OCI-M2 (cell line): Measurements from ENCODE around the gene BCAR3.
"Not testable (repeated sequence)": the region's sequence is repeated elsewhere in the genome, so short reads cannot be mapped to it uniquely, and the experiment has no call there.

Experiments used
- DNase-seq: peaks from one replicate; lab custom pipeline; 2025; ENCODE audit not compliant: unreplicated experiment; lab: John Stamatoyannopoulos, UW

BCAR3 gene

DNA sequence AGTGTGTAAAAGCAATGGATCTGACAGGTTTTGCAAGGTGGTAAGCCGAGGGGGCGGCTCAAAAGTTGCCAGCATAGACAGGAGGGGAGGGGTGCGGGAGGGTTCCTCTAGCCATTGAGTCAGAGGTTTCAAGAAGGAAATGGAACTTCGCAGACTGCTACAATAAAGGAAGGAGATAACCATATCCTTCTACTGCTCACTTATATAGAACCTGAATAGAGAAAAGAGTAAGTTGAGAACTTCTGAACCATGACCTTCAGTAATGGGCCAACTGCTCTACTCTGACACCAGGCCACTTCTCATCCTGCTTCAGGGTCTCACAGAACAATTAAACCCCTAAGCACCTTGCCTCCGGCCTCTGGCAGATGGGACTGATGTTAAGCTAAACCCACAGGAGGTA is 26.3 kb upstream of the BCAR3 start:
- no peak for DNase-seq

DNA sequence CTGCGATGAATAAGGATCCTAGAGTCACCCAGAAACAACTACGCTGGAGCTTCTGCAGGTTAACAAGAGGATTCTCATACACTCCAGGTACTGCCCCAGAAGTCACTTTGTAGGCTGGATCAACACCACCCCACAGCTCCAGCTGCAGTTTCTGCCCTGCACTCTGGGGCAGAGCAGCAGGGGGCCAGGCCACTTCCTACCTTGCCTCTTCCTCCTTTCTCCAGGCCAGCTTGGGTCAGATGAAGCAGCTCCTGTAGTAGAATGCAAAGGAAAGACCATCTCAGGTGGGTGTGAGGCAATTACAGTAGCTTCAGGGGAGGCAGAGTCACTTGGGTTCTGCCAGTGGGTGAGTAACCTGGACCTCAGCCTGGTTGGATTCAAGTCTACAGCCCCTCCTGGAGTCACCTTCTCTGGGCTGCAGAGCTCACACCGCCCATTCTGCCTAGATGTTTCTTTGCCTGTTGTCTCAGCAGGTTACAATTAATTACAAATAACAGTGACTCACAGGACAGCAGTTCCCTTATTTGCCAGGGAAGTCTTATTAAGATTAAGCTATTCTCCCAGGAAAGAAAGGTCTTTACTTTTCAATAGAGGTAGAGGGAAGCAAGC is 24.4 kb upstream of the BCAR3 start:
- DNase-seq: no peak

DNA sequence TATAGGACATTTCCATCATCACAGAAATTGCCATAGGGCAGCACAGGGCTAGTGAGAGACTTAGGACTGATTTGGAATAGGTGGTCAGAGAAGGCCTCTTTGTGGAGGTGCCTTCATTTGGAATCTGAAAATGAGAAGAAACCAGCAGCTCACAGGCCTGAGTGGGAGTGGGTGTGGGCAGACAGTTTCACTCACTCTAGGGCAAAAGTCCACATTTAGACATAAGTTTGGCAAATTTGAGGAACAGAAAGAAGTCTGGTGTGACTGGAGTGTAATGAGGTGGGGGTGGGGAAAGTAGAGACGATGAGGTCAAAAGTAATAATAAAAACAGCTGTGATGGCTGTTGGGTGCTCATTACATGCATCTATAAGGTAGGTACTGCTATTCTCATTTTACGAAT is 22.4 kb upstream of the BCAR3 start:
- no peak for DNase-seq

DNA sequence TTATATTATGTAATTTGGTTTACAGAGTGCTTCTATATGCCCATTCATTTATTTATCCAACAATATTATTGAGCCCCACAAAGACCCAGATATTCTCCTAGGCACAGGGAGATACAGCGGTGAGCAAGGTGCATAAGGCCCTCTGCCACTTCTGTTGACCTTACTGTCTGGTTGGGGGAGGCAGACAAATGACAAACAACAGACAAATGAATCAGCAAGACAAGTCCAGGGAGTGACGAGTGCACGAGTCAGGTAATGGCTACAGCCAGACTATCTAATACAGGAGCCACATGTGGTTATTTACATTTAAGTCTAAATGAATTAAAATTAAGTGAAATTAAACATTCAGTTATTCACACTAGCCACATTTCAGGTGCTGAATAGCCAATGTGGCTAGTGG is 22.0 kb upstream of the BCAR3 start:
- DNase-seq: no peak

DNA sequence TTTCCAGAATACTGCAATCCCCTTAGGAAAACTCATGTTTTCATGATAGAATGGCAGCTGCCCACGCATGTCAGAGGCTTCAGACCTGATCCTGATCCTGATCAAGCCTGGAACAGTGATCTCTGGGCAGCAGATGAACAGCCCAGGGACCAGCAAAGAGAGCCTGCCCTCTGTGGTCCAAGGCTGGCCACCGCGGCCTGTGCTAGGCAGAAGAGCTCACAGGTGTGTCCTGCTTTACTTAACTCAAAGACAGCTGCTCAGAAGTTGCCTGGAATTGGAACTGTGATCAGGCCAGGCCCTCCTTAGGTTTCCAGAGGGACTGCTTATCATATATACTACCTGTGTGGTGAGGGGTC is 21.2 kb upstream of the BCAR3 start:
- no peak for DNase-seq

DNA sequence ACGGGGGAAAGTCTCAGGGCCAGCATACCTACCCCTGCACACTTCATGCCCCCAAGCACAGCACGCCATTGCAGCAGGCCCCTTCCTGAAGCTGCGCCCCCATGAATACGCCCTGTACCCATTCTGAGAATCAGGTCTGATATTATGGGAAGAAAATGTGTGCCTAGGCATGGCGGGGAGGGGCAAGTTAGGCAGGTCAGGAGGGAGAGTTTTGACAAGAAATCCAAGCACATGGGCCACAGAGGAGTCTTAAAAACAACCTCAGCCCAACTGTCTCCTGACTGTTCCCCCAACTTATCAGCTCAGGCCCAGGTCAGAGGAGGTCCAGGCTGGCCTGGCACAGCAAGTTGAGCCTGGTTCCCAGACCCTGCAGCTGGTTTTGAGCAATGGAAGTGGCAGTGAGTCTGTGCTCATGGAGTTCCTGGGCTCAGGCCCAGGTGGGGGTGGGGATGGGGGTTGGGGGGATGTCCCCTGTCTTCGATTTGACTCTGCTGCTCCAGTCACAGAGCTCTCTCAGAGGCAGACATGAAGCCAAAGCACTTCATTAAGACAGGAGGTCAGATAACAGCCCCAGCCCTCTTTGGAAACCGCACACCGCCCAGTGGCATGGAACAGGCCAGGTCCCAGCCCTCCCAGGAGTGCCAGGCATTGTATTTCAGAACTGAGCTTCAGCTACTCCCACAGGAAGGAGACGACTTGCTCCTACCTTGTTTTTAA is 20.6 kb upstream of the BCAR3 start:
- DNase-seq: no peak

- DNase-seq: no peak
Observed at GRCh38 chr1:93701629-93702028, 20.0 kb upstream of the BCAR3 start.

DNA sequence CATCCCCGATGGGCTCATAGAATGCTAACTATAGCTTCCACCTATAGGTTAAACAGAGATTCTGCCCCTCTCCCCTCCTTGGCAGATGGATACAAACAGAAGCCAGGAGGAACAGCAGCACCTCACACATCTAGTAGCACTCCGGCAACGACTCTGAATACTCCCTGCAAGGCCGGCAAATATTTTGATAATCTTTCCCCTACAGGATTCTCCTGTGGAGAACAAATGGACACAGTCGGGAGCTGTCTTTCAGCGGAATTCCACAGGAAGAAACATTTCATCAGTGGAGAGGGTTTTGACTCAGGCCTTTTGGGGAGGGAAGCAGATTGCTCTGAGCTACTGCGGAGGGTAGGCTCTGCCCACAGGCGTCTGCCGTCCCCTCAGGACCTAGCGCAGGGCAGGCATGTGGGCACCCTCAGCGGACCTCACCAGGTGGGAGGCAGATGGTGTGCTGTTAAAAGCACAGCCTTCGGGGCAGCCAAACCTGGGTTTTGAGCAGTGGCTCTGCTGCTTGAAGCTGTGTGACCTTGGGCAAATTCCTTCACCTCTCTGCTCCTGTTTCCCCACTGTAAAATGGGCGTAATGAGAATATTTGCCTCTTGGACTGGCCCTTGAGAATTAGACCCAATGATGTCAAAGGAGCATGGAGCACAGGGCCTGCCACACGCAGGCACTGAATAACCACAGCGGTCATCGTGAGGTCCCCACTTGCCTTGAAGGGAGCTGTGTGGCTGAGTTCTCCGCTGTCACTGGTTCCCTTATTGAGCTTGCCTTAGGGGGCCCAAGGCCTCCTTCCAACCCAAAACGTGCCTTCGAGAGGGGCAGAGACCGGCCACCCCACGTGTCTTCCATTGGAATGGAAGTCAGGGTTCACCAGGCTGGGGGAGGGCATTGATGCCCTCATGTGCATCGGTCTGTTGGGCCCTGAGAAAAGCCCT is 19.2 kb upstream of the BCAR3 start:
- no peak for DNase-seq

DNA sequence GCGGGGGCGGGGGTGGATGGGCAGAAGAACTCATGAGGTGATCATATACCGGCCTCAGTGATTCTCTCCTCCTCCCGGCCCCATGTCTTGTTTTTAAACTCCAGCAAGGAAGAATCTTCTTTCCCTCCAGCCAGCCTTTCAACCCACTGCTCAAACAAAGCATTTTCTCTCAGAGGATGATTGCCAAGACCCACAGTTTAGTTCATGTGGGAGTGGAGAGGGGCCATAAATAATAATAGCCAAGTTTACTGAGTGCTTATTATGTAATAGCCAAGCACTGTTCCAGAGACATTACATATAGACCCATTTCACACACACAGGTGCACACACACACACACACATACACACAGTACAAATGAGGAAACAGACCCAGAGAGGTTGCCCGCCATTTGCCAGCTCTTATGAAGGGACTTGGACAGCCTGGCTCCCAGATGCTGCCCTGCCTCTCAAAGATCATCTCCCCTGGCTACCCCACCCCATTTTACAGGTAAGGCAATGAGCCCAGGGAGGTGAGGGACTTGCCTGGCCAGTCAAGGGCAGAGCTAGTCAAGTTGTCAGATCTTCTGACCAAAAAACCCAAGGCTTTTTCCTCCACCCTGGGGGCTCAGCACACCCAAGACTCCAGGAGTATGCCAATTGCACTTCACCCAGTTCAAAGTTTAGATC is 18.0 kb upstream of the BCAR3 start:
- no peak for DNase-seq

DNA sequence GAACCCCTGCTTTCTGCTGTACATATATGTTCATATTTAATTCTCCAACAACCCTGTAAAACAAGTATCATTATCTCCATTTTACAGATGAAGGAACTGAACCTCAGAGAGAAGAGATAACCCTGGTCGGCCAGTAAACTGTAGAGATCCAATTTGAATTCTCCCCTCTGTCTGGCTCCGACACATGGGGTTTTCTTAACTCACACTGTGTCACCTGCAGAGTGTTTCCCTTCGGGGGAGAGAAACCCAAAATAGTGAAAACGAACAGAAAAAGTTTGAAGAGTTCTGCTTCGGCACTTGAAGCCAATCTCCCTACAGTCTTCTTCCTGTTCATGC is 17.4 kb upstream of the BCAR3 start:
- DNase-seq: no peak

DNA sequence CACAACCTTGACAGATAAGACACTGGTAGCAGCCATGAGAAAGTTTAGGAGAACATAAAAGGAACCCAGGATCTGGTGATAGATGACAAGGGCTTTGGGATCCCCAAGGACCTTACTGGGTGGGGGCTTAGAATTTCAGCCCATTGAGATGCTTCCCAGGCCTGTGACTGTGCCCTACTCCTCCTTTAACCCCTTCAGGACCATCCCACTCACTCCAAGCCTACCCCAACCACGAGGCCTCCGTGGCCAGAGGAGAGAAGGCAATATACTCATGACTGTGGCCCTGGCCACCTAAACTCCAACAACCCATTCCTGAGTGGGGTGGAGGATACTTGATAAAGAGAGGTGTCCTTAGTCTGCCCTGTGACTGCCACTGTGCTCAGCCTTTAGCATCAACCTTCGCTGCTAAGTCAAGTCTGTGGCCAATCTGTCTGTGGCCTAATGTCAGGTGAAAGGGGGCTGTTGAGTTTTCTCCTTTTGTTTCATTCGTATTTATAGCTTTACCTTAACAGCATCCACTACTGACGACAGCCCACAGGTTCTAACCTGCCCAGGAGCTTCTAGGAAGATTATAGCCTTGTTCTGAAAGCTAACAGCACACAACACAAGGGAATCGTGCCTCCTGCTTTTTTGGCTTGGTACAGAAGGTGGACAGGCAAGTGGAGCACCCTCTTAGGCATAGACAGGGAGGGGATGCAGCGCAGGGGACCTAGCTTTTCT is 16.9 kb upstream of the BCAR3 start:
- no peak for DNase-seq

- DNase-seq: not testable (repeated sequence)
Observed at GRCh38 chr1:93697566-93697965, 15.9 kb upstream of the BCAR3 start.

DNA sequence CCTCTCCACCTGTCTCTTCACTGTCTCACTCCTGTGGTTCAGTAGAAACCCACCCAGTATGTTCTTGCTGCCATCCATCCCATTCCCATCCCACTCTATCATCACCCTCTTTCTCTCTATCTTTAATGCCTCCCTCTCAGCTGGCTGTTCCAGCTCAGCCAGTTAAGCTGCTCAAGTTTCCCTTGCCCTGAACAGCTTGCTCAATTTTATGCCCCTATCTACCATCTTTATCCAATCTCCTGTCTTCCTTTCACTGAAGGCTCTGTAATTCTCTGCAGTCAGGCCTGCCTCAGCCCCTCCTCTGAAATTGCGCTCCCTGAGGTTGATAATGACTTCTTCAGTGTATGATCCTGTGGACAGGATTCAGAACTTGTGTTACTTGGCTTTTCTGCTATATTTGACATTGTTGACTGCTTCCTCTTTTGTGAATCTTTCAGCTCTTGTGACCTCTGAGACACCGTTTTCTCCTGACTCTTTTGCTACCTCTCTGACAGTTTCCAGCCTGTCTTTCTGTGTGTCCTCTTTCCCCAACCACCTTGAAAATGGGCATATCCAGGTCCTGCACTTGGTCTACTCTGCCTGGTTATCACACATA is 13.9 kb upstream of the BCAR3 start:
- no peak for DNase-seq

GRCh38 chr1:93694819-93695218 is 13.2 kb upstream of the BCAR3 start:
- no peak for DNase-seq

DNA sequence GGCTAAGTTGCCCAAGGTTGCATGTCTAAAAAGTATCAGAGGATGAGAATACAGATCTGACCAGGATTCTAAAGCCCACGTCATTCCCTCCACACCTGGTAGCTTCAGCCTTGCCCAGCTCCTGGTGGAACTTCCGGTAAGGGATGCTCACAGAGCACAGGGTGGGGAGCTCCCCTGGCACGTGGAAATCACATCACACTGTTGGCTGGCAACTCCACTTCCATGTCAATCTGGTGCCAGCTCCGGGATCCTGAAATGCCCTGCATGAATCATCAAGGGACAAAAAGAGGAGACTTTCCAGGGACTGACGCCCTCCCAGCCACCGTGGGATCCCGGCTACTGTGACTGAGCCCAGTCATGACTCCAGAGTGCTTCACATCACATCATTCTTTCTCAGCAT is 12.4 kb upstream of the BCAR3 start:
- DNase-seq: no peak

DNA sequence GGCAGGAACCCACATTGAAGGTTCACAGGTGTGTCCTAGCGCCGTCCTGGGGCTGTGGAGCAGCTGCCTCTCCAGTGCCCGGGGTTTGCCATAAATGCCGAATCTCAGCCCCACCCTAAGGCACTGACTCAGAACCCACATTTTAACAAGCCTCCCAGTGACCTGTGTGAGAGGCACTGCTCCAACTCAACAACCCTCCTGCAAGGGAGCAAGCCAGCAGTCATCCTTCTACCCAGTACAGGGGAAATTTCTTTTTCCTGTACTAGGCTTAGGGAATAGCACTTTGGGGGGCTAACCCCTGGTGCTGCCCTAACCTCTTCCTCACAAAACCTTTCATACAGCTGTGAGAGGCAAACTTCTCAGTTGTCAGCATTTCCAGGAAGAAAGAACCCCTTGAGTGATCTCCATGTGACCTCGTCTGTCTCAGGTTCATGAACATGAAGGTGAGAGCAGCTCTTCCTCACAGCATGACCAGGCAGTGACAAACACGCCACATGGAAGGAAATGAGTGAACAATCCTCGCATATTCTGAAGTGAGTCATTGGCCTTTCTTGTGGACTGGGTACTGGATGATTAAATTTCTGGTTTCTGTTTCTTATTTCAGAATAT is 11.4 kb upstream of the BCAR3 start:
- no peak for DNase-seq

DNA sequence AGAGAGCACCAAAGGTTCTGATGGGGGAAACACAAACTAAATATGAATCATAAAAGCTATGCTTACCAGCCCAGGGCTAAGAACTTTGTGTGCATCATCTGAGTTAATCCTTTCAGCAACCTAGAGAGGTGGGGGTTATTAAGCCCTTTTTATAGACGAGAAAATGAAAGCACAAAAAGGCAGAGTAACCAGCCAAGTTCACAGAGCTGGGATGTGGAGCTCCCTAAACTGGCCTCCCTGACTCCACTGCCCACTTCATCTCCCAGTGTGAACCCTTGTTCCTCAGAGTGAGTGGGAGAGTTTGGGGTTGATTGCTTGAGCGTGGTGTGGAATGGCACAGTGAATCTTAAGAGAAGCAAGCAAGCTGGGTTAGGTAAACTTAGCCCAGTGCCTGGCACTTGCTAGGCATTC is 10.8 kb upstream of the BCAR3 start:
- DNase-seq: no peak

- DNase-seq: no peak
Observed at GRCh38 chr1:93692026-93692425, 10.4 kb upstream of the BCAR3 start.

DNA sequence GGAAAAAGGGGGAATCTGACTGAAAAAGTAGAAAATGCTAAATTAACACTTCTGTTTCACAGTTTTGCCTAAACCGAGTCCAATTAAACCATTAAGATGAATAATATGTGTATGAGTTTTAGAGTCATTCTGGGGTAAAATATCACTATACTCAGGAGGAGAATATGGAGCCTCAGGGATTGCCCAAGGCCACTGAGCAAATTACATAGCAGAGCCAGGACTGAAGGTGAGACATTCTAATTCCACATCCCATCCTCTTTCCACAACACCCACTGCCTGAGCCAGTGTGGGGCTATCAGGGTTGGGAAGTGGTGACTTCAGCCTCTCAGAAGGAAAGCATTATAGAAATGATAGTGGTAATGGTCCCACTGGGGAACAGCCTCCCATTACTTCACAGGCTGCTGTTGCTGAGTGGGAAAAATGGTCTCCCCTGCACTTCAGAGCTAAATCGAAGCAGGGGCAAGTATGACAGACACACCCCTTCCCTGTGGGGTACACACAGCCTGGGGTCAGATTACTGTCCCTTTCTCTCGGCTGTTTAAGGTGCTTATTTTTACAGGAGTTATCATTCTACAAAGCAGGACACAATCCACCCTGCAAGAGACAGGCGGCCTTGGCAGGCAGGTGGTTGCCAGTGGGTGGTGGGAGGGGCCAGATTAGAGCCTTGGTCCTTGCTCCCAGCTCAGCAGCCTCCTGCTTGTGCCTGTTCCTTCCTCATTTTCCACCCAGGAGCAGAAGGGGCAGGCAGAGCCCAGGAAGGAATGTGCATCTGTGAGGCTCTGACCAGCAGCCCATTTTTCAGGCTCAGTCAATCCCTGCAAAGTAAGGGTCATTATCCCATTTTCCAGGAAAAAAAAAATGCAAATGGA is 9.5 kb upstream of the BCAR3 start:
- no peak for DNase-seq
